Fibroblast of mammary gland (primary cell): Measurements from ENCODE around the gene CSNK1D.

Source experiments
- DNase-seq: peaks from one replicate; pipeline ENCODE4 v3.0.0-alpha.2; 2010; ENCODE audit warnings: low read depth
- H3K4me3 ChIP-seq: 2 replicates; pipeline ENCODE4 v1.5.1; 2011; ENCODE audit warnings: low read depth, mild to moderate bottlenecking, low read length, moderate library complexity; ENCODE audit not compliant: control insufficient read depth
- CTCF ChIP-seq: conservative IDR thresholded peaks from 2 replicates; pipeline ENCODE4 v1.5.1; 2011; ENCODE audit warnings: low read depth, low read length, inconsistent platforms; ENCODE audit not compliant: control insufficient read depth, insufficient read depth

The CSNK1D gene

DNA sequence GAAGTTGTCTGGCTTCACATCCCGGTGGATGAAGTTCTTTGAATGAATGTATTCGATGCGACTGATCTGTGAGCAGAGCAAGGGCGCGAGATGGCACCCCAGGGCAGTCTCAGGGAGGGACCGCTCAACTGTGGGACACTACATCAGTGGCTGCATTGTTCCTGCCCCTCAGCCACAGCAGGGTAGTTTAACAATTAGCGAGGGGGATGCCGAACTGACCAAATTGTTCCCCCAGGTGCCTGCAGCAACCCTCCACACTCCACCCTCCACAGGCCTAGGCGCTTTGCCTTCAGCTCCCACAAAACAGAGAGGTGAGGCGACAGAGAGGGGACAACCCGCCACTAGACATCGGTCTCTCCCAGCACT, 20.3 kb downstream of the CSNK1D start:
- no peak for DNase-seq

GRCh38 chr17:82252511-82253178, 20.9 kb downstream of the CSNK1D start:
- DNase-seq, result no peak
- TF ChIP-seq CTCF, result no peak
- no peak overlapping the region for H3K4me3 ChIP-seq

More for the DNA sequence above, 20.3 kb downstream of the CSNK1D start:
- H3K4me3 ChIP-seq, result no peak overlapping the region
- TF ChIP-seq CTCF, result no peak

DNA sequence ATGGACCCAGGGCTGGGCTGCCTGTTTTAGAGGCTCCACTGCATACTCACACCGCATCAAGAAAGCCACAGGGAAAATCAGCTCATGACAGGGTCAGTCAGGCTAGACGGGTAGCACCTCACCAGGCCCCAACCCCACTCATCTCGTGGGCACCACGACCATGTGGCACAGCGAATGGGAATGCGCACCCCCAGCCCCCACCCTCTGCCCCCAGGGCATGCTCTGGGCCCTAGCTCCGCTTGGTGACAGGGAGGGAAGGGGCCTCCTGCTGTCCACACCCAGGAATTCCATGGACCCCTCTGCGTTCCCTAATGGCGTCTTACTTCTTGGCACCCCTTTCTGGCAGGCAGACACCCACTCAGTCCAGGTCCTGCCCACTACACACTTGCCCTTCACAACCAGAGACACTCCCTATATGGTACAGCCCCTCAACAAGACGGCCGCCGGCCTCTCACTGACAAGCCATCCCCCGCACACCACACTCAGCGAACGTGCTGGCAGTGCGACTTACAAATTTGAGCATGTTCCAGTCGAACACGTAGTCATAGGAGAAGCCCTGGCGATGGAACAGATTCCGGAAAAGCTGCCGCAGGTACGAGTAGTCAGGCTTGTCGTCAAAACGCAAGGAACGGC, 22.5 kb downstream of the CSNK1D start:
- DNase-seq, result no peak
- no peak overlapping the region for H3K4me3 ChIP-seq
- TF ChIP-seq CTCF, result no peak

GRCh38 chr17:82249896-82250581, 23.5 kb downstream of the CSNK1D start:
- DNase-seq, result no peak
- TF ChIP-seq CTCF, result no peak
- H3K4me3 ChIP-seq, result no peak overlapping the region

- no peak for TF ChIP-seq CTCF
- DNase-seq, result no peak
- H3K4me3 ChIP-seq, result no peak overlapping the region
Observed at GRCh38 chr17:82248815-82249674, 24.5 kb downstream of the CSNK1D start.

DNA sequence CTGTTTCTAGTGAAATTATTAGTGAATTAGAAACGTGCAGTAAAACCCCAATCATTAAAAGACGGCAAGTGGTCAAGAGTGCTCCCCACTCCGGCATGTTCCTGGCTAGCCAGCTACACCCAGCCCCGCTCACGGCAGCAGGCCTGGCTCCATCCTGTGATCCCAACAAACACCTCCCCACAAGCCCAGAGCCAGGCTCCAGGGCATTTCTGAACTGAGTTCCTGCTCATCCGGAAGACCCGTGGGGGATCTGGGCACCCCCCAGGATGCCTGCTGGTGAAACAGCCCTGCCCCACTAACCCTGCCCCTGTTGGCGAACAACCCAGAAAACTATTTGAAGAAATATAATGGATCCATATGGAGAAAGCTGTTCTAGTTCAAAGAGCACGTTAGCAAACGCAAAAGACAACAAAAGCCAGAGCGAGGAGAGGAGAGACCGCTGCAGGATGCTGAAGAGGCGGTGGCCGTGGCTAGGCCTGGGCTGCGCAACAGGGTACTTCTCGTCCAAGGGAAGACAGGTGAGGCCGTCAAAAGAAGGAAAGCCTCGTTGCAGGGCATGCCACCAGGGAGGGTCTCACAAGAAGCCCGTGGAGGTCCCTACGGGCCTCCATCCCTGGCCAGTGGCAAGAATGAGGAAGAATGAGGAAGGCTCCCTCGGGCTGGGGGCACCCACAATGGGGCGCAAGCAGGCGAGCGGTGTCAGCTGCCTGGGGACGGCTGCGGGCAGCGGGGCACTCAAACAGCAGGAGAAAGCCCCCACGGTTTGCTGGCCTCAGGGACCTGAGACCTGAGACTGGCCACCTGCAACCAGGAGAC, 25.4 kb downstream of the CSNK1D start:
- no peak for TF ChIP-seq CTCF
- no peak for DNase-seq

More for the DNA sequence above, 25.4 kb downstream of the CSNK1D start:
- no peak overlapping the region for H3K4me3 ChIP-seq
